CD14-positive monocyte (primary cell): Measurements from ENCODE around the gene HSF4. TPM values are rescaled to one million over a fixed set of nuclear protein-coding genes. Genes with fewer than 3 reads are reported as not detected.
A peak's percentile ranks its signal among the peaks of the same experiment; 100 is the strongest.

ENCODE experiments used
- DNase-seq, 3 donors: peaks; one replicate each; pipeline ENCODE4 v3.0.0-alpha.2; 2011 to 2022
- H2AFZ ChIP-seq: 2 replicates; pipeline ENCODE4 v1.6.0; 2012; ENCODE audit warnings: mild to moderate bottlenecking, low read depth, low read length, inconsistent platforms; ENCODE audit not compliant: insufficient read depth, poor library complexity, severe bottlenecking
- H3K27ac ChIP-seq, 2 donors: 1 replicate in 1 of 2; 2 replicates in 1 of 2; pipeline ENCODE4 v1.5.1; 2012 to 2013; ENCODE audit warnings: low read length in 2 of 2, control low read depth in 1 of 2, inconsistent platforms in 1 of 2, low read depth in 1 of 2, mild to moderate bottlenecking in 1 of 2
- H3K27me3 ChIP-seq, 2 donors: one replicate each; pipeline versions ENCODE4 v1.6.0 to v1.6.1; 2011 to 2013; ENCODE audit warnings: low read length in 2 of 2; ENCODE audit not compliant: control insufficient read depth in 2 of 2, insufficient read depth in 2 of 2
- H3K36me3 ChIP-seq, 2 donors: replicated peaks in 1 of 2; 1 replicate in 1 of 2; 2 replicates in 1 of 2; pipeline versions ENCODE4 v1.5.1 to v1.6.1; 2012 to 2013; ENCODE audit warnings: low read length in 2 of 2, control low read depth in 1 of 2, inconsistent platforms in 1 of 2, mild to moderate bottlenecking in 1 of 2; ENCODE audit not compliant: insufficient read depth in 2 of 2, control insufficient read depth in 1 of 2
- H3K4me1 ChIP-seq, 2 donors: 1 replicate in 1 of 2; 2 replicates in 1 of 2; pipeline versions ENCODE4 v1.5.1 to v1.6.1; 2012 to 2013; ENCODE audit warnings: low read length in 2 of 2, control low read depth in 1 of 2, inconsistent platforms in 1 of 2, mild to moderate bottlenecking in 1 of 2, moderate library complexity in 1 of 2; ENCODE audit not compliant: insufficient read depth in 2 of 2, control insufficient read depth in 1 of 2
- H3K4me2 ChIP-seq: replicated peaks from 2 replicates; pipeline ENCODE3; 2012; ENCODE audit warnings: low read length, moderate library complexity, mild to moderate bottlenecking; ENCODE audit not compliant: poor library complexity, severe bottlenecking; ENCODE audit errors: extremely low read depth
- H3K4me3 ChIP-seq, 3 experiments: fragments of 200-600 bp in 1 of 3; sonication (generic) in 1 of 3; replicated peaks in 1 of 3; 1 replicate in 2 of 3; 2 replicates in 1 of 3; pipeline ENCODE4 v1.5.1; 2011 to 2013; ENCODE audit warnings: low read length in 3 of 3, mild to moderate bottlenecking in 3 of 3, control low read depth in 2 of 3, low read depth in 2 of 3, inconsistent platforms in 1 of 3, moderate library complexity in 1 of 3
- H3K79me2 ChIP-seq: 2 replicates; pipeline ENCODE4 v1.6.0; 2012; ENCODE audit warnings: mild to moderate bottlenecking, control low read depth, inconsistent platforms, low read length, moderate library complexity; ENCODE audit not compliant: insufficient read depth
- H3K9ac ChIP-seq: 2 replicates; pipeline ENCODE4 v1.6.0; 2017; ENCODE audit warnings: low read length, mild to moderate bottlenecking; ENCODE audit not compliant: insufficient read depth, poor library complexity, severe bottlenecking
- H3K9me3 ChIP-seq, 2 donors: replicated peaks in 1 of 2; 1 replicate in 1 of 2; 2 replicates in 1 of 2; pipeline versions ENCODE4 v1.5.1 to v1.6.1; 2012 to 2013; ENCODE audit warnings: low read length in 2 of 2, control low read depth in 1 of 2; ENCODE audit not compliant: control insufficient read depth in 1 of 2, insufficient read depth in 1 of 2
- H4K20me1 ChIP-seq: 2 replicates; pipeline ENCODE4 v1.6.0; 2012; ENCODE audit warnings: mild to moderate bottlenecking, low read length, control low read depth, moderate library complexity; ENCODE audit not compliant: insufficient read depth
- H3K27ac Mint-ChIP-seq, 7 donors: one replicate each; pipeline ENCODE4 v1.8.0; 2020; ENCODE audit warnings: mild to moderate bottlenecking in 7 of 7, mixed read lengths in 7 of 7, moderate library complexity in 6 of 7, inconsistent platforms in 2 of 7
- H3K27me3 Mint-ChIP-seq, 3 donors: one replicate each; pipeline ENCODE4 v1.8.0; 2021 to 2022; ENCODE audit warnings: low read depth in 3 of 3, mild to moderate bottlenecking in 3 of 3, mixed read lengths in 3 of 3, moderate library complexity in 3 of 3, inconsistent platforms in 1 of 3
- H3K36me3 Mint-ChIP-seq, 2 donors: one replicate each; pipeline ENCODE4 v1.8.0; 2020; ENCODE audit warnings: mixed read lengths in 2 of 2, inconsistent platforms in 1 of 2, mild to moderate bottlenecking in 1 of 2
- H3K4me1 Mint-ChIP-seq: one replicate; pipeline ENCODE4 v1.8.0; 2020; ENCODE audit warnings: mild to moderate bottlenecking, mixed read lengths
- H3K4me3 Mint-ChIP-seq, 2 donors: one replicate each; pipeline ENCODE4 v1.8.0; 2020; ENCODE audit warnings: mild to moderate bottlenecking in 2 of 2, mixed read lengths in 2 of 2, moderate library complexity in 1 of 2
- H3K9me3 Mint-ChIP-seq, 7 donors: one replicate each; pipeline ENCODE4 v1.8.0; 2020 to 2022; ENCODE audit warnings: mixed read lengths in 7 of 7, mild to moderate bottlenecking in 6 of 7, moderate library complexity in 6 of 7, inconsistent platforms in 2 of 7
- WGBS: methylation state at CpG from one replicate; pipeline ENCODE4 v1.1.5; 2013; ENCODE audit warnings: missing lambda C conversion rate; ENCODE audit not compliant: insufficient coverage; 5-methylcytosine and 5-hydroxymethylcytosine counted together
- intact Hi-C, 2 donors: fragments of 100-400 bp; cut with micrococcal nuclease; formaldehyde crosslinking; loops; one replicate each; pipeline versions ENCODE4 v1.15.0 to v1.15.1; 2023
- polyA plus RNA-seq, 3 donors: library from polyadenylated mRNA; depleted of rRNA in 1 of 3; unstranded in 2 of 3; stranded (reverse) in 1 of 3; fragments of 300-500 nt in 2 of 3; fragments of >200 nt in 1 of 3; fragmentation: Illumina TruSeq in 2 of 3; gene quantifications; 1 replicate in 2 of 3; 2 replicates in 1 of 3; pipeline ENCODE4 v1.2.3, GENCODE V29; 2012 to 2021
- TF ChIP-seq, protein P1 (sequence below): fragments of 200-600 bp; IDR thresholded peaks from one replicate; pipeline ENCODE4 v1.8.0; 2022; ENCODE audit warnings: antibody characterized with exemption, mild to moderate bottlenecking

Gene HSF4
- polyA plus RNA-seq, 3 donors = 53.4 TPM; not detected in 2

DNA sequence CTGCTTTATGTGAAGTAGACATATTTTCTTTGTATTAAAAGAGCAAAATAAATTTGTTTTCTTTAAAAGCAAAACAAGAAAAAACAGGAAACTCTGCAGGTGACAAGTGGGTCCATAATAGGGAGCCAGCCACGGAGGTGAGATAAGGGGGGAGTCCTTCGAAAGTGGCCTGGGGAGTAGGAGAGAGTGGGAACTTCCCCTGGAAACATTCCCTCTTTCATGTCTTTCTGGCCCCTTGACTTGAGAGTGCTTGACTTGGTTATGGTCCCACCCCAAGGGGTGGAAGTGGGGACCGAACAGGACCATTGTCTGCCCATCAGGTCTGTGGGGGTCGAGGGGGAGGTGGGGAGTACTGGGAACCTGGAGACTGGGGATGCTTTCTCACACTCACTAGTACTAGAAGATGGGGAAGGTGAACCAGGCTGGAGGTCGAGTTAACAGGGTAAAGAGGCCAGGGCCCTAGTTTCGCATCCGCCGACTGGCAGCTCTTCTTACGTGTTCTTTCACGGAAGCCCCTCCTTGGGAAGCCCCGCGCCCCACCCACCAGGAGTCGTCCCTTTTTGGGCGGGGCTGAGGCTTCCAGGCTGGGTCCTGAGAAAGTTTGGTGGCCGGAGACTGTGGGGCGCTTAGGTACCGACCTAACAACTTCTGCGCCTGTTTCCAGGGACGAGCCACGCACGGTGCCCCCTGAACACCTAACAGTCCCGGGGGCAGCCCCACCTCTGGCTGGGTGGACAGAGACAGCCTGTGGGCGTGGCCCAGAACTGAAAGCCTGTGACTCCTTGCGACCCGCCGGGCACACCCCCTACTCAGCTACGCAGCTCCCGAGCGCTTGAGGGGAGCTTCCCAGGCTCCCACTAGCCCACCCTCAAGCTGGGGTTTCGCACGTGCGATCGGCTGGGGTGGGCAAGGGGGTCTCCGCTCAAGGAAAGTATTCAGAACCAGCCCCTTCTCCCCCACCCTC is 5.6 kb upstream of the HSF4 start:
- DNase-seq = peak; percentile 53 to 84 (median 68)
- TF ChIP-seq, protein P1, sequence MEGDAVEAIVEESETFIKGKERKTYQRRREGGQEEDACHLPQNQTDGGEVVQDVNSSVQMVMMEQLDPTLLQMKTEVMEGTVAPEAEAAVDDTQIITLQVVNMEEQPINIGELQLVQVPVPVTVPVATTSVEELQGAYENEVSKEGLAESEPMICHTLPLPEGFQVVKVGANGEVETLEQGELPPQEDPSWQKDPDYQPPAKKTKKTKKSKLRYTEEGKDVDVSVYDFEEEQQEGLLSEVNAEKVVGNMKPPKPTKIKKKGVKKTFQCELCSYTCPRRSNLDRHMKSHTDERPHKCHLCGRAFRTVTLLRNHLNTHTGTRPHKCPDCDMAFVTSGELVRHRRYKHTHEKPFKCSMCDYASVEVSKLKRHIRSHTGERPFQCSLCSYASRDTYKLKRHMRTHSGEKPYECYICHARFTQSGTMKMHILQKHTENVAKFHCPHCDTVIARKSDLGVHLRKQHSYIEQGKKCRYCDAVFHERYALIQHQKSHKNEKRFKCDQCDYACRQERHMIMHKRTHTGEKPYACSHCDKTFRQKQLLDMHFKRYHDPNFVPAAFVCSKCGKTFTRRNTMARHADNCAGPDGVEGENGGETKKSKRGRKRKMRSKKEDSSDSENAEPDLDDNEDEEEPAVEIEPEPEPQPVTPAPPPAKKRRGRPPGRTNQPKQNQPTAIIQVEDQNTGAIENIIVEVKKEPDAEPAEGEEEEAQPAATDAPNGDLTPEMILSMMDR = no peak
- peaks cover 0 to 16% (median 8%) of the 10 kb centered on the region in 7 donors for H3K9me3 Mint-ChIP-seq
- H3K4me1 Mint-ChIP-seq = peaks cover 61% of the 10 kb centered on the region
- intact Hi-C loops = loop anchor here (5.0 kb wide), 2 partner anchors 142 to 202 kb away; no protein-coding TSS in a partner anchor
- H3K4me3 Mint-ChIP-seq = peak overlapping the region; percentile 91 to 92
- Histone ChIP-seq H3K4me3 (peak overlapping the region; percentile 69 to 99 (median 83)), H3K4me1 (peaks cover 61 to 72% of the 10 kb centered on the region in 2 donors), H4K20me1 (peaks cover 84% of the 10 kb centered on the region), H3K9ac (peak overlapping the region; percentile 94), H3K27me3 (peaks cover 21 to 45% of the 10 kb centered on the region in 2 donors), H3K9me3 (peaks cover 0 to 15% of the 10 kb centered on the region in 2 donors), H3K79me2 (no peaks in the 10 kb centered on the region), H3K27ac (peak overlapping the region; percentile 67 to 93), H2AFZ (peak overlapping the region; percentile 89), H3K4me2 (peak overlapping the region; percentile 99), H3K36me3 (no peaks in the 10 kb centered on the region)
- H3K27me3 Mint-ChIP-seq = peaks cover 47 to 64% (median 54%) of the 10 kb centered on the region in 3 donors
- 2% methylated on average over 20 of the region's 34 CpGs for WGBS
- H3K36me3 Mint-ChIP-seq = peaks cover 10 to 11% of the 10 kb centered on the region in 2 donors
- peak overlapping the region; percentile 74 to 95 (median 86) for H3K27ac Mint-ChIP-seq

GRCh38 chr16:67161595-67162058 is 2.9 kb upstream of the HSF4 start:
- Histone ChIP-seq H3K27ac (no peak overlapping the region), H3K36me3 (no peaks in the 10 kb centered on the region), H3K9ac (no peak overlapping the region), H3K9me3 (peaks cover 0 to 35% of the 10 kb centered on the region in 2 donors), H2AFZ (no peak overlapping the region), H3K79me2 (no peaks in the 10 kb centered on the region), H4K20me1 (peaks cover 78% of the 10 kb centered on the region), H3K4me1 (peaks cover 70 to 78% of the 10 kb centered on the region in 2 donors), H3K4me3 (peak overlapping the region in 1 of 3 experiments; percentile 99), H3K27me3 (peaks cover 42 to 49% of the 10 kb centered on the region in 2 donors), H3K4me2 (peak overlapping the region; percentile 99)
- TF ChIP-seq, protein P1 = no peak
- no peak for DNase-seq
- Mint-ChIP-seq H3K27me3 (peaks cover 47 to 65% (median 61%) of the 10 kb centered on the region in 3 donors), H3K4me3 (peak overlapping the region in 1 of 2 donors; percentile 92), H3K36me3 (peaks cover 7 to 13% of the 10 kb centered on the region in 2 donors), H3K4me1 (peaks cover 59% of the 10 kb centered on the region), H3K27ac (peak overlapping the region in 1 of 7 donors; percentile 30), H3K9me3 (peaks cover 0 to 28% (median 14%) of the 10 kb centered on the region in 7 donors)
- WGBS = 62% methylated on average over 25 of the region's 25 CpGs
- intact Hi-C loops = loop anchor here in 1 of 2 donors (2.0 kb wide), 1 partner anchor 31 kb away; the partner anchor contains the start of gene E2F4
